Activated T-helper 1 cell treated with anti-CD3 and anti-CD28 coated beads, Interleukin-12 subunit alpha, Interleukin-12 subunit beta, Interleukin-2, Interleukin-4 antibody, amounts not matched to agents 30 ng/mL and 10 ng/mL and 1 ng/mL, durations not matched to agents 14 hours and 24 hours and 36 hours (primary cell): ENCODE results near the gene SNRPB. TPM values are rescaled to one million over a fixed set of nuclear protein-coding genes. Genes with fewer than 3 reads are reported as not detected.

Experiments used
- DNase-seq: peaks from one replicate; pipeline ENCODE4 v3.0.0; 2021; ENCODE audit warnings: low spot score
- H3K27ac Mint-ChIP-seq: one replicate; pipeline ENCODE4 v1.8.0; 2021; ENCODE audit warnings: mild to moderate bottlenecking, mixed read lengths
- H3K27me3 Mint-ChIP-seq: one replicate; pipeline ENCODE4 v1.8.0; 2022; ENCODE audit warnings: mild to moderate bottlenecking, moderate library complexity, mixed read lengths; ENCODE audit not compliant: insufficient read depth
- H3K36me3 Mint-ChIP-seq: one replicate; pipeline ENCODE4 v1.8.0; 2021; ENCODE audit warnings: low read depth, mixed read lengths
- H3K4me1 Mint-ChIP-seq: one replicate; pipeline ENCODE4 v1.8.0; 2021; ENCODE audit warnings: low read depth, mixed read lengths
- H3K4me3 Mint-ChIP-seq: one replicate; pipeline ENCODE4 v1.8.0; 2021; ENCODE audit warnings: mild to moderate bottlenecking, moderate library complexity, mixed read lengths
- H3K9me3 Mint-ChIP-seq: one replicate; pipeline ENCODE4 v1.8.0; 2021; ENCODE audit warnings: mixed read lengths
- intact Hi-C: fragments of 100-400 bp; cut with micrococcal nuclease; formaldehyde crosslinking; loops from one replicate; pipeline ENCODE4 v1.15.1; 2024
- total RNA-seq: library from RNA; stranded (reverse); gene quantifications from 2 replicates; pipeline ENCODE4 v1.2.3, GENCODE V29; 2022

Gene SNRPB
- total RNA-seq, 1 donor from 2014 or later = 533 TPM

- H3K4me3 Mint-ChIP-seq = no peak overlapping the region
- no peak for DNase-seq
- no peaks in the 10 kb centered on the region for H3K27me3 Mint-ChIP-seq
- intact Hi-C loops = no loop called here
- peaks cover 75% of the 10 kb centered on the region for H3K36me3 Mint-ChIP-seq
- H3K4me1 Mint-ChIP-seq = peaks cover 40% of the 10 kb centered on the region
- H3K27ac Mint-ChIP-seq = no peak overlapping the region
- H3K9me3 Mint-ChIP-seq = no peaks in the 10 kb centered on the region
Measured at GRCh38 chr20:2465100-2465499, 5.5 kb downstream of the SNRPB start.

GRCh38 chr20:2463616-2464365, 6.8 kb downstream of the SNRPB start:
- no peak for DNase-seq
- intact Hi-C loops = no loop called here
- Mint-ChIP-seq H3K9me3 (no peaks in the 10 kb centered on the region), H3K36me3 (peaks cover 75% of the 10 kb centered on the region), H3K4me3 (no peak overlapping the region), H3K27ac (no peak overlapping the region), H3K4me1 (peaks cover 38% of the 10 kb centered on the region), H3K27me3 (no peaks in the 10 kb centered on the region)

GRCh38 chr20:2462484-2462883, 8.1 kb downstream of the SNRPB start:
- intact Hi-C loops = no loop called here
- Mint-ChIP-seq H3K4me3 (no peak overlapping the region), H3K36me3 (peaks cover 70% of the 10 kb centered on the region), H3K9me3 (no peaks in the 10 kb centered on the region), H3K4me1 (peaks cover 27% of the 10 kb centered on the region), H3K27ac (no peak overlapping the region), H3K27me3 (no peaks in the 10 kb centered on the region)
- no peak for DNase-seq

GRCh38 chr20:2460752-2461424, 9.7 kb downstream of the SNRPB start:
- H3K36me3 Mint-ChIP-seq = peaks cover 63% of the 10 kb centered on the region

GRCh38 chr20:2459981-2460751, 10.4 kb downstream of the SNRPB start:
- Mint-ChIP-seq H3K27ac (no peak overlapping the region), H3K4me1 (peaks cover 8% of the 10 kb centered on the region), H3K9me3 (no peaks in the 10 kb centered on the region), H3K36me3 (peaks cover 56% of the 10 kb centered on the region), H3K27me3 (no peaks in the 10 kb centered on the region), H3K4me3 (no peak overlapping the region)
- intact Hi-C loops = no loop called here
- DNase-seq = no peak

More at GRCh38 chr20:2460752-2461424, 9.7 kb downstream of the SNRPB start:
- no peak for DNase-seq
- H3K9me3 Mint-ChIP-seq = no peaks in the 10 kb centered on the region
- no peak overlapping the region for H3K4me3 Mint-ChIP-seq
- intact Hi-C loops = no loop called here
- H3K4me1 Mint-ChIP-seq = peaks cover 12% of the 10 kb centered on the region
- no peaks in the 10 kb centered on the region for H3K27me3 Mint-ChIP-seq
- no peak overlapping the region for H3K27ac Mint-ChIP-seq

- Mint-ChIP-seq H3K4me1 (peaks cover 8% of the 10 kb centered on the region), H3K9me3 (no peaks in the 10 kb centered on the region), H3K36me3 (peaks cover 51% of the 10 kb centered on the region), H3K27ac (no peak overlapping the region), H3K4me3 (no peak overlapping the region), H3K27me3 (no peaks in the 10 kb centered on the region)
- no peak for DNase-seq
- intact Hi-C loops = no loop called here
Measured at GRCh38 chr20:2458919-2459499, 11.6 kb downstream of the SNRPB start.

- intact Hi-C loops = no loop called here
- H3K4me3 Mint-ChIP-seq = no peak overlapping the region
Measured at GRCh38 chr20:2455771-2456497, 14.7 kb downstream of the SNRPB start.

GRCh38 chr20:2453792-2454191, 16.8 kb downstream of the SNRPB start:
- Mint-ChIP-seq H3K36me3 (peaks cover 9% of the 10 kb centered on the region), H3K4me3 (no peak overlapping the region), H3K27ac (no peak overlapping the region), H3K9me3 (no peaks in the 10 kb centered on the region), H3K27me3 (peaks cover 2% of the 10 kb centered on the region), H3K4me1 (peaks cover 30% of the 10 kb centered on the region)
- no peak for DNase-seq
- intact Hi-C loops = loop anchor here (1.0 to 5.0 kb wide), 5 partner anchors 66 to 486 kb away; partner anchors contain the start of gene STK35

More at GRCh38 chr20:2455771-2456497, 14.7 kb downstream of the SNRPB start:
- H3K27ac Mint-ChIP-seq = peak overlapping the region; percentile 7
- no peak for DNase-seq
- H3K9me3 Mint-ChIP-seq = no peaks in the 10 kb centered on the region
- peaks cover 2% of the 10 kb centered on the region for H3K27me3 Mint-ChIP-seq
- peaks cover 16% of the 10 kb centered on the region for H3K4me1 Mint-ChIP-seq
- peaks cover 26% of the 10 kb centered on the region for H3K36me3 Mint-ChIP-seq

GRCh38 chr20:2451939-2452732, 18.5 kb downstream of the SNRPB start:
- peak; percentile 50 for DNase-seq
- Mint-ChIP-seq H3K4me1 (peaks cover 30% of the 10 kb centered on the region), H3K36me3 (peaks cover 3% of the 10 kb centered on the region), H3K27ac (no peak overlapping the region), H3K27me3 (peaks cover 2% of the 10 kb centered on the region), H3K9me3 (no peaks in the 10 kb centered on the region), H3K4me3 (no peak overlapping the region)
- intact Hi-C loops = loop anchor here (2.0 to 5.0 kb wide), 3 partner anchors 245 to 485 kb away; partner anchors contain the start of gene STK35

- intact Hi-C loops = loop anchor here (5.0 kb wide), 2 partner anchors 349 to 484 kb away; partner anchors contain the start of gene STK35
- Mint-ChIP-seq H3K36me3 (no peaks in the 10 kb centered on the region), H3K4me1 (peaks cover 30% of the 10 kb centered on the region), H3K27me3 (peaks cover 2% of the 10 kb centered on the region), H3K27ac (no peak overlapping the region), H3K9me3 (no peaks in the 10 kb centered on the region), H3K4me3 (no peak overlapping the region)
- no peak for DNase-seq
Measured at GRCh38 chr20:2451422-2451821, 19.2 kb downstream of the SNRPB start.

GRCh38 chr20:2449386-2449785, 21.2 kb downstream of the SNRPB start:
- peak overlapping the region; percentile 2 for H3K4me3 Mint-ChIP-seq
- peaks cover 30% of the 10 kb centered on the region for H3K4me1 Mint-ChIP-seq
- intact Hi-C loops = no loop called here
- peak overlapping the region; percentile 50 for H3K27ac Mint-ChIP-seq
- H3K27me3 Mint-ChIP-seq = peaks cover 2% of the 10 kb centered on the region
- H3K9me3 Mint-ChIP-seq = no peaks in the 10 kb centered on the region
- H3K36me3 Mint-ChIP-seq = no peaks in the 10 kb centered on the region
- DNase-seq = no peak
